Endothelial cell of umbilical vein (primary cell): ENCODE results near the gene RIC8B. TPM values are rescaled to one million over a fixed set of nuclear protein-coding genes. Genes with fewer than 3 reads are reported as not detected.

ENCODE experiments used
- BruUV-seq: library from RNA; stranded (reverse); fragments of 400-500 nt; replicated peaks from 2 replicates; lab custom pipeline; 2021; lab: Mats Ljungman, UMichigan
- CTCF ChIA-PET: fragments of 300-600, 350-600 bp; sonication (Branson Sonifier 250); formaldehyde crosslinking; loops from one replicate; lab custom pipeline; 2021; ENCODE audit warnings: antibody characterized with exemption, inconsistent platforms; lab: Charles Lee
- POLR2A ChIA-PET: fragments of 300-600, 350-600 bp; sonication (Branson Sonifier 250); formaldehyde crosslinking; loops from one replicate; lab custom pipeline; 2021; ENCODE audit warnings: antibody characterized with exemption, inconsistent platforms; lab: Charles Lee
- DNase-seq: peaks from one replicate; pipeline ENCODE4 v3.0.0-alpha.2; 2011; ENCODE audit warnings: low read depth, low spot score
- FAIRE-seq: peaks from 2 replicates; lab custom pipeline; 2011; peaks lifted over from hg19 to GRCh38; lab: Jason Lieb, UNC
- H2AFZ ChIP-seq: 2 replicates; pipeline ENCODE4 v1.6.0; 2012; ENCODE audit warnings: low read depth, low read length, control low read depth, inconsistent platforms
- H3K27ac ChIP-seq: 2 replicates; pipeline ENCODE4 v1.5.1; 2011; ENCODE audit warnings: low read depth, mild to moderate bottlenecking, control low read depth, low read length, moderate library complexity; ENCODE audit not compliant: insufficient read depth
- H3K27me3 ChIP-seq, 2 experiments: 2 replicates each; pipeline versions ENCODE4 v1.6.0 to v1.6.1; 2011; ENCODE audit warnings: low read length in 2 of 2, mixed read lengths in 1 of 2; ENCODE audit not compliant: control insufficient read depth in 2 of 2, insufficient read depth in 2 of 2
- H3K36me3 ChIP-seq, 2 experiments: 2 replicates in 1 of 2; 3 replicates in 1 of 2; pipeline ENCODE4 v1.5.1; 2011; ENCODE audit warnings: low read length in 2 of 2, mild to moderate bottlenecking in 1 of 2, moderate library complexity in 1 of 2; ENCODE audit not compliant: control insufficient read depth in 2 of 2, insufficient read depth in 2 of 2; ENCODE audit errors: extremely low read depth in 1 of 2
- H3K4me1 ChIP-seq: 3 replicates; pipeline ENCODE4 v1.5.1; 2011; ENCODE audit warnings: mild to moderate bottlenecking, low read length; ENCODE audit not compliant: control insufficient read depth, insufficient read depth; ENCODE audit errors: extremely low read depth
- H3K4me2 ChIP-seq: 2 replicates; pipeline ENCODE4 v1.6.1; 2011; ENCODE audit warnings: low read length, control low read depth, mixed read lengths; ENCODE audit not compliant: insufficient read depth
- H3K4me3 ChIP-seq, 3 experiments: fragments of 200-600 bp in 1 of 3; sonication (generic), shearing (Covaris generic) in 1 of 3; replicated peaks in 1 of 3; 2 replicates each; pipeline ENCODE4 v1.5.1; 2011 to 2016; ENCODE audit warnings: control low read depth in 3 of 3, low read length in 3 of 3, mild to moderate bottlenecking in 2 of 3, inconsistent platforms in 1 of 3, low read depth in 1 of 3, moderate library complexity in 1 of 3; ENCODE audit not compliant: insufficient read depth in 1 of 3
- H3K79me2 ChIP-seq: 2 replicates; pipeline ENCODE4 v1.6.0; 2012; ENCODE audit warnings: low read length, inconsistent platforms; ENCODE audit not compliant: control insufficient read depth, insufficient read depth
- H3K9ac ChIP-seq: replicated peaks from 2 replicates; pipeline ENCODE3; 2011; ENCODE audit warnings: low read length, control low read depth; ENCODE audit not compliant: insufficient read depth; ENCODE audit errors: extremely low read depth
- H3K9me1 ChIP-seq: replicated peaks from 3 replicates; pipeline ENCODE4 v1.6.0; 2011; ENCODE audit warnings: mild to moderate bottlenecking, low read length; ENCODE audit not compliant: control insufficient read depth, insufficient read depth; ENCODE audit errors: extremely low read depth
- H3K9me3 ChIP-seq: replicated peaks from 2 replicates; pipeline ENCODE4 v1.5.1; 2012; ENCODE audit warnings: low read length, inconsistent platforms; ENCODE audit not compliant: control insufficient read depth, insufficient read depth
- H4K20me1 ChIP-seq: replicated peaks from 2 replicates; pipeline ENCODE3; 2011; ENCODE audit warnings: mild to moderate bottlenecking, low read length; ENCODE audit not compliant: control insufficient read depth, insufficient read depth; ENCODE audit errors: extremely low read depth
- CTCF ChIP-seq, 2 donors: IDR thresholded peaks; 1 replicate in 1 of 2; 2 replicates in 1 of 2; pipeline ENCODE4 v1.5.1; 2011; ENCODE audit warnings: low read length in 2 of 2, mild to moderate bottlenecking in 2 of 2, moderate library complexity in 2 of 2, control low read depth in 1 of 2, inconsistent platforms in 1 of 2, low read depth in 1 of 2; ENCODE audit not compliant: insufficient read depth in 1 of 2; ENCODE audit errors: extremely low read depth in 1 of 2
- EZH2 ChIP-seq: IDR thresholded peaks from 2 replicates; pipeline ENCODE4 v1.6.1; 2012; ENCODE audit warnings: borderline replicate concordance, low read depth, mild to moderate bottlenecking, moderate library complexity, low read length, inconsistent platforms; ENCODE audit not compliant: severe bottlenecking
- FOS ChIP-seq: IDR thresholded peaks from 2 replicates; pipeline ENCODE4 v1.6.1; 2011; ENCODE audit warnings: mild to moderate bottlenecking, low read length, moderate library complexity, borderline replicate concordance; ENCODE audit not compliant: insufficient read depth
- GATA2 ChIP-seq: IDR thresholded peaks from 2 replicates; pipeline ENCODE4 v1.7.0; 2011; ENCODE audit warnings: low read depth, mild to moderate bottlenecking, moderate library complexity, mixed read lengths, low read length; ENCODE audit not compliant: insufficient read length, insufficient read depth
- JUN ChIP-seq: IDR thresholded peaks from 2 replicates; pipeline ENCODE4 v1.6.1; 2011; ENCODE audit warnings: borderline replicate concordance, low read depth; ENCODE audit not compliant: insufficient read length, insufficient read depth
- MAX ChIP-seq: IDR thresholded peaks from 2 replicates; pipeline ENCODE4 v1.6.1; 2011; ENCODE audit not compliant: insufficient read depth, insufficient read length
- MYC ChIP-seq: IDR thresholded peaks from one replicate; pipeline ENCODE4 v1.6.1; 2011; ENCODE audit warnings: mild to moderate bottlenecking, low read depth, low read length
- POLR2A ChIP-seq: IDR thresholded peaks from 2 replicates; pipeline ENCODE4 v1.6.1; 2012; ENCODE audit warnings: low read depth, mild to moderate bottlenecking, control low read depth, low read length
- POLR2AphosphoS5 ChIP-seq: IDR thresholded peaks from 2 replicates; pipeline ENCODE4 v1.6.1; 2012; ENCODE audit warnings: low read depth, mild to moderate bottlenecking, control low read depth, low read length, moderate library complexity; ENCODE audit not compliant: insufficient read depth
- dilution Hi-C: fragments of 300-500 bp; cut with MboI; formaldehyde crosslinking; loops from one replicate; pipeline ENCODE4 v1.15.0; 2019; ENCODE audit warnings: low sequenced_read_pairs; ENCODE audit not compliant: extremely low pct_ligation_motif_present
- intact Hi-C: fragments of 100-400 bp; cut with micrococcal nuclease; formaldehyde crosslinking; loops from one replicate; pipeline ENCODE4 v1.10.0; 2022
- polyA plus RNA-seq, 4 experiments: library from polyadenylated mRNA; depleted of rRNA in 3 of 4; stranded (reverse) in 3 of 4; unstranded in 1 of 4; fragments of >200 nt; gene quantifications; 2 replicates each; pipeline versions ENCODE4 v1.2.1 to v1.2.3, GENCODE V29; 2011 to 2012; ENCODE audit warnings: missing spikeins in 1 of 4
- total RNA-seq: library from RNA; stranded (reverse); gene quantifications from 2 replicates; pipeline ENCODE4 v1.2.3, GENCODE V29; 2021

RIC8B gene
- total and polyA plus RNA-seq, 2 donors (not counting 3 experiments of a cell fraction or from before 2014, with no cell fraction given) = 4.1 to 13.7 TPM

GRCh38 chr12:106840243-106840642 lies 65.8 kb downstream of the RIC8B start:
- Histone ChIP-seq H3K27ac (peak overlapping the region; percentile 59), H2AFZ (no peak overlapping the region), H3K9me1 (no peaks in the 10 kb centered on the region), H3K4me2 (peak overlapping the region; percentile 66), H3K27me3 (no peaks in the 10 kb centered on the region), H3K9ac (peak overlapping the region; percentile 42), H4K20me1 (no peaks in the 10 kb centered on the region), H3K79me2 (no peaks in the 10 kb centered on the region), H3K9me3 (no peaks in the 10 kb centered on the region), H3K4me3 (no peak overlapping the region), H3K4me1 (peaks cover 20% of the 10 kb centered on the region), H3K36me3 (peaks cover 0 to 7% of the 10 kb centered on the region in 2 experiments)
- POLR2A ChIA-PET = interaction anchor here (0.6 kb wide), 1 partner anchor 392 kb away, joined by 5 read pairs; no protein-coding TSS in a partner anchor
- intact Hi-C loops (loop anchor here (5.0 kb wide), 2 partner anchors 77 to 613 kb away; no protein-coding TSS in a partner anchor), dilution Hi-C loops (no loop called here)
- CTCF ChIA-PET = interaction anchor here (0.9 to 3.5 kb wide), 4 partner anchors 11 to 483 kb away, joined by 3 to 28 read pairs (median 22); partner anchors contain the start of gene POLR3B
- BruUV-seq = no TSS peak
- DNase-seq (peak; percentile 85), FAIRE-seq (peak; percentile 74)
- no peak for TF ChIP-seq MAX
- no peak for TF ChIP-seq JUN
- no peak for TF ChIP-seq POLR2A
- no peak for TF ChIP-seq MYC
- TF ChIP-seq CTCF (IDR thresholded peaks at IDR 0.05; ENCODE audit: extremely low read depth in 1 of 2, insufficient read depth in 1 of 2, low read depth in 1 of 2, low read length in 2 of 2) = no peak
- TF ChIP-seq GATA2 = no peak
- no peak for TF ChIP-seq FOS
- TF ChIP-seq EZH2 = no peak
- TF ChIP-seq POLR2AphosphoS5 = no peak
